Activated naive CD8-positive, alpha-beta T cell treated with anti-CD3 and anti-CD28 coated beads, Interleukin-2, amount 10 ng/mL, durations not matched to agents 7 days and 5 days (primary cell): Measurements from ENCODE around the gene MBD4. TPM values are rescaled to one million over a fixed set of nuclear protein-coding genes. Genes with fewer than 3 reads are reported as not detected.
"Not testable (repeated sequence)": the region's sequence is repeated elsewhere in the genome, so short reads cannot be mapped to it uniquely, and the experiment has no call there.

Source experiments
- ATAC-seq: fragments of 150-1000 bp; cut with Tn5 transposase; one replicate; pipeline ENCODE4 v1.10.0; 2021; ENCODE audit warnings: low read depth, moderate library complexity
- POLR2A ChIA-PET: fragments of 350-600 bp; sonication (Branson Sonifier 250); formaldehyde crosslinking; loops from one replicate; lab custom pipeline; 2021; ENCODE audit warnings: antibody characterized with exemption; lab: Charles Lee
- DNase-seq: peaks from one replicate; pipeline ENCODE4 v3.0.0; 2021
- H3K27ac Mint-ChIP-seq: one replicate; pipeline ENCODE4 v1.8.0; 2022; ENCODE audit warnings: mild to moderate bottlenecking, mixed read lengths
- H3K27me3 Mint-ChIP-seq: one replicate; pipeline ENCODE4 v1.8.0; 2022; ENCODE audit warnings: mild to moderate bottlenecking, moderate library complexity, mixed read lengths
- H3K36me3 Mint-ChIP-seq: one replicate; pipeline ENCODE4 v1.8.0; 2021; ENCODE audit warnings: mild to moderate bottlenecking, mixed read lengths
- H3K4me1 Mint-ChIP-seq: one replicate; pipeline ENCODE4 v1.8.0; 2021; ENCODE audit warnings: mixed read lengths
- H3K4me3 Mint-ChIP-seq: one replicate; pipeline ENCODE4 v1.8.0; 2022; ENCODE audit warnings: mild to moderate bottlenecking, moderate library complexity, mixed read lengths
- H3K9me3 Mint-ChIP-seq: one replicate; pipeline ENCODE4 v1.8.0; 2021; ENCODE audit warnings: mixed read lengths
- total RNA-seq, 2 experiments: library from RNA; stranded (reverse); gene quantifications; one replicate each; pipeline ENCODE4 v1.2.3, GENCODE V29; 2021

MBD4 gene
- total RNA-seq, 2 experiments from 2014 or later, result 49.0 to 57.6 TPM

DNA sequence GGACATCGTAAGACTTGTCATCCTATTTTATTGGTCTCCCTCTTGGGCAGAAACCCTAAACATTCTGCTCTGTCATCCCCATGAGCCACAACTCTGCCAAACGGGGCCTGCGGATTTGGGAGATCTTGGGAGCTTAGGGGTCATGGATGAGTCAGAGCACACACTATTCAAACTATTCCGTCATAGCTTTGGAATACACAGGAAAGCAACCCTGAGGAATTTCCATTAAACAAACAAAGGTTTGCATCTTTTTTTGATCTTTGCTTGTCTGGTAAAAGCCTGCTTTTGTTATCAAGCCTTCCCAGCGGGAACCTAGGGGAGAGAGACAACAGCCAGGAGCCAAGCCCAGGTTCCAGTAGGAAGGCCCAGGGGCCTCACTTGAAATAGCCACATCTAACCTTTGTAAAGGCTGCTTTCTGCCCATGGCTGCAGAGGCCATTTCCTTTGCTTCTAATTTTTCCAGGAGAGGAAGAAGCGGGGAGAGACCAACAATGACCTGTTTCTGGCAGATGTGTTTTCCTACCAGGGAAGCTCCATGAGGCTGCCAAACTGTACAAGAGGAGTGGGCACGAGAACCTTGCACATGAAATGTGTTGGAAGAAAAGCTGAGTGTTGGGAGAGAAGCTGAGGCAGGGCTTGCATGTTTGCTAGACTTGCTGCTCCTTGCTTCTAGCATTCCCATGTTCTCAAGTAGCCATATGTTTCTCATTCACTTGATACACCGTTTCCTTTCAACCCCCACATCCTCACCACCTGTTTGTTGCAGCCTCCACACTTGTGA lies 50.8 kb downstream of the MBD4 start:
- H3K27me3 Mint-ChIP-seq, POLR2A ChIA-PET, DNase-seq, H3K9me3 Mint-ChIP-seq, H3K4me1 Mint-ChIP-seq, ATAC-seq, H3K4me3 Mint-ChIP-seq, H3K27ac Mint-ChIP-seq: not testable (repeated sequence)
- peaks cover 14% of the 10 kb centered on the region for H3K36me3 Mint-ChIP-seq

GRCh38 chr3:129387487-129387886 lies 52.3 kb downstream of the MBD4 start:
- DNase-seq (no peak), ATAC-seq (no peak)
- Mint-ChIP-seq H3K27me3 (no peaks in the 10 kb centered on the region), H3K9me3 (no peaks in the 10 kb centered on the region), H3K36me3 (peaks cover 10% of the 10 kb centered on the region), H3K27ac (no peak overlapping the region), H3K4me3 (no peak overlapping the region), H3K4me1 (peaks cover 3% of the 10 kb centered on the region)
- POLR2A ChIA-PET, result no interaction called here

DNA sequence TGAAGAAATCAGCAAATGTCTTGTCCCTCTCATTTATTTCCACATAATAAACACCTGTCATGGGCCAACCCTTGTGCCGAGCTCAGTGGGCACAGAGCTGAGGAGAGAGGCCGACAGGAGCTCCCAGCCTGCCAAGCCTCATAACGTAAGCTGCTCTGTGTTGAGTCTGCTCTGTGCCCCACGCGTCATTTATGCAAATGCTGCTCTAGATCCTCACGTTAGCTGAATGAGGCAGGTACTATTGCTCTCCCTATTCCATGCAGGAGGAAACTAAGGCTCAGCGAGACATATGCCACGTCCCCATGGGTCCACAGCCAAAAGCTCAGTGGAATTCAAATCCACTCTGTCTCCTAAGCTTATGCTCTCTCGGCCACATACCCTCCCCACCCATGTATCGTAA lies 52.8 kb downstream of the MBD4 start:
- Mint-ChIP-seq H3K4me3 (no peak overlapping the region), H3K4me1 (peaks cover 3% of the 10 kb centered on the region), H3K36me3 (peaks cover 10% of the 10 kb centered on the region), H3K27ac (no peak overlapping the region), H3K27me3 (no peaks in the 10 kb centered on the region), H3K9me3 (no peaks in the 10 kb centered on the region)
- no peak for ATAC-seq
- no peak for DNase-seq
- POLR2A ChIA-PET, result no interaction called here

DNA sequence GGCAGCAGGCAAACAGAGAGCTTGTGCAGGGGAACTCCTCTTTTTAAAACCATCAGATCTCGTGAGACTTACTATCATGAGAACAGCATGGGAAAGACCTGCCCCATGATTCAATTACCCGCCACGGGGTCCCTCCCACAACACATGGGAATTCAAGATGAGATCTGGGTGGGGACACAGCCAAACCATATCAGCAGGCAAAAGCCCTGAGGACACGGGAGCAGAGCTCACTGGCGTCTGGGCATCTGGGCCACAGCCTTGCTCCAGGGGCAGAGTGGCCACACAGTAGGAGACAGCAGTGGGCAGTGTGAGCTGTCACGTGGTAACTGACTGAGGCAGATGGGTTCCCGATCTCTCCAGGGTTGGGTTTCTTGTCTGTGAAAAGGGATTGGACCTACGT lies 54.2 kb downstream of the MBD4 start:
- not testable (repeated sequence) for DNase-seq, H3K4me3 Mint-ChIP-seq, H3K9me3 Mint-ChIP-seq, H3K4me1 Mint-ChIP-seq, H3K36me3 Mint-ChIP-seq, H3K27me3 Mint-ChIP-seq, ATAC-seq, H3K27ac Mint-ChIP-seq
- POLR2A ChIA-PET, result interaction anchor here (0.7 kb wide), 1 partner anchor 223 kb away, joined by 3 read pairs; no protein-coding TSS in a partner anchor

- no peak overlapping the region for H3K27ac Mint-ChIP-seq
- H3K36me3 Mint-ChIP-seq, result peaks cover 10% of the 10 kb centered on the region
- POLR2A ChIA-PET, result no interaction called here
- DNase-seq, result no peak
- ATAC-seq, result no peak
- H3K4me3 Mint-ChIP-seq, result no peak overlapping the region
- no peaks in the 10 kb centered on the region for H3K27me3 Mint-ChIP-seq
- no peaks in the 10 kb centered on the region for H3K9me3 Mint-ChIP-seq
- peaks cover 3% of the 10 kb centered on the region for H3K4me1 Mint-ChIP-seq
Observed at GRCh38 chr3:129384594-129385323, 55.0 kb downstream of the MBD4 start.

DNA sequence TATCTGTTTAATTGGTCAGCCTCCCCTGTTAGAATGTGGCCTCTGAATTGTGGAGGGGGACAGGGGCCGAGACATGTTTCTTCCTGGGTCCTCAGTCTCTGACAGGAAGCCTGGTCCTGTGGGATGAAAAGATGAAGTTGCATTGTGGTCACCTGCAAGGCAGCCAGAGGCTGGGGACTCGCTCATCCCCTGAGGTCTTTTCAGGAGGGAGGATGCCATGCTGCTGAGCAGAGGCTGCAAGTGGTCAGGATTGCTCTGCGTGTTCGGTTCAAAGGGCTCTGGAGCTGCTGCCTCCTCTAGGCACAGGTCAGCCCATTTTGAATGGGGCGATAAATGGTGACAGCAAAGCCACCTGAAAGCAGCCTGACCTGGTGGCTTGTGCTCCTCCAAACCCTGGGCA lies 55.6 kb downstream of the MBD4 start:
- H3K27me3 Mint-ChIP-seq, ATAC-seq, H3K4me1 Mint-ChIP-seq, DNase-seq, H3K4me3 Mint-ChIP-seq, H3K9me3 Mint-ChIP-seq: not testable (repeated sequence)
- Mint-ChIP-seq H3K27ac (peak overlapping the region; percentile 38), H3K36me3 (peaks cover 10% of the 10 kb centered on the region)
- POLR2A ChIA-PET, result interaction anchor here (0.5 kb wide), 1 partner anchor 140 kb away, joined by 4 read pairs; no protein-coding TSS in a partner anchor

GRCh38 chr3:129383292-129383860 lies 56.4 kb downstream of the MBD4 start:
- POLR2A ChIA-PET, result interaction anchor here (0.5 kb wide), 1 partner anchor 139 kb away, joined by 4 read pairs; no protein-coding TSS in a partner anchor
- peak; percentile 45 for DNase-seq
- peaks cover 3% of the 10 kb centered on the region for H3K4me1 Mint-ChIP-seq
- peaks cover 10% of the 10 kb centered on the region for H3K36me3 Mint-ChIP-seq
- no peak overlapping the region for H3K27ac Mint-ChIP-seq
- ATAC-seq, result peak; percentile 95
- H3K27me3 Mint-ChIP-seq, result no peaks in the 10 kb centered on the region
- no peaks in the 10 kb centered on the region for H3K9me3 Mint-ChIP-seq
- H3K4me3 Mint-ChIP-seq, result no peak overlapping the region

DNA sequence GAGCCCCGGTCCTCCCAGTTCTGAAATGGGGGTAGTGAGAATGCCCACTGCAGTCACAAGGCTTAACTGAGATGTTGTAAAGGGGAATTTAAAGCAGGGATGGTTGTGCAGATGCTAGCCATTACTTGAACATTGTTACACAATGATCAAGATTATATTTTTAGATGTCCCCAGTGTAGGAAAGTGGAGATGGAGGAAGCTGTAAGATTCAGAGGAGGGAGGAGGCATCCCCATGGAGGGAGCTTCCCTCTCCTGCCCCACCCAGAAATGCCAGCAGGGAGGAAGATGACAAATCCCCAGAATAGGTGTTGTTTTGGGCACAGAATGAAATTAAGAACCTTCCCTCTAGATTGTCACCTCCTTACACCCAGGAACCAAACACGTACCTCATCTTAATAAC lies 57.4 kb downstream of the MBD4 start:
- no peak for DNase-seq
- H3K4me3 Mint-ChIP-seq, result no peak overlapping the region
- peaks cover 3% of the 10 kb centered on the region for H3K4me1 Mint-ChIP-seq
- ATAC-seq, result no peak
- peaks cover 10% of the 10 kb centered on the region for H3K36me3 Mint-ChIP-seq
- POLR2A ChIA-PET, result no interaction called here
- H3K9me3 Mint-ChIP-seq, result no peaks in the 10 kb centered on the region
- H3K27me3 Mint-ChIP-seq, result no peaks in the 10 kb centered on the region
- H3K27ac Mint-ChIP-seq, result no peak overlapping the region

Other genes starting within 250 kb of the MBD4 start
- gene COPG1, start 190.3 kb downstream of the MBD4 start, total RNA-seq, result 100 to 1,000 TPM; 131 to 138 TPM
- gene HMCES, start 161.1 kb downstream of the MBD4 start, total RNA-seq, result 10 to 100 TPM; 59.7 to 60.8 TPM
- gene EFCAB12, start 11.3 kb downstream of the MBD4 start, total RNA-seq, result 1 to 10 TPM; 1.2 to 1.4 TPM
- gene IFT122, start 276 bp upstream of the MBD4 start, total RNA-seq, result 10 to 100 TPM; 23.0 to 25.9 TPM
- gene RHO, start 88.7 kb upstream of the MBD4 start, total RNA-seq, result not detected
- gene H1-8, start 103.2 kb upstream of the MBD4 start, total RNA-seq, result not detected
- gene PLXND1, start 166.7 kb upstream of the MBD4 start, total RNA-seq, result 10 to 100 TPM; 30.0 to 38.3 TPM